DMS 273 (cell line): ENCODE data around the gene NEU2.
A peak's percentile ranks its signal among the peaks of the same experiment; 100 is the strongest.
"Not testable (repeated sequence)": the region's sequence is repeated elsewhere in the genome, so short reads cannot be mapped to it uniquely, and the experiment has no call there.

Experiments used
- DNase-seq: peaks from one replicate; lab custom pipeline; 2025; ENCODE audit not compliant: unreplicated experiment; lab: John Stamatoyannopoulos, UW

The NEU2 gene

DNA sequence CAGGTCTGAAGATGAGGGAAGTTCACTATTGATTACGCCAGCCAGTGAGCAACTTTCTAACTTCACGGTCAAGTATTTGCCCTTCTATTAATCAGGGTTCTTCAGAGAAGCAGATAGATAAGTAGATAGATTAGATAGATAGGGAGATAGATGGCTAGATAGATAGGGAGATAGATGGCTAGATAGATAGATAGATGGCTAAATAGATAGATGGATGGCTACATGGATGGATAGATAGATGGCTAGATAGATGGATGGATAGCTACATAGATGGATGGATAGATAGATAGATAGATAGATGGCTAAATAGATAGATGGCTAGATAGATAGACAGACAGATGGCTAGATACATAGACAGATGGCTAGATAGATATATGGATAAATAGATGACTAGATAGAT lies 22.9 kb downstream of the NEU2 start:
- DNase-seq, result no peak

DNA sequence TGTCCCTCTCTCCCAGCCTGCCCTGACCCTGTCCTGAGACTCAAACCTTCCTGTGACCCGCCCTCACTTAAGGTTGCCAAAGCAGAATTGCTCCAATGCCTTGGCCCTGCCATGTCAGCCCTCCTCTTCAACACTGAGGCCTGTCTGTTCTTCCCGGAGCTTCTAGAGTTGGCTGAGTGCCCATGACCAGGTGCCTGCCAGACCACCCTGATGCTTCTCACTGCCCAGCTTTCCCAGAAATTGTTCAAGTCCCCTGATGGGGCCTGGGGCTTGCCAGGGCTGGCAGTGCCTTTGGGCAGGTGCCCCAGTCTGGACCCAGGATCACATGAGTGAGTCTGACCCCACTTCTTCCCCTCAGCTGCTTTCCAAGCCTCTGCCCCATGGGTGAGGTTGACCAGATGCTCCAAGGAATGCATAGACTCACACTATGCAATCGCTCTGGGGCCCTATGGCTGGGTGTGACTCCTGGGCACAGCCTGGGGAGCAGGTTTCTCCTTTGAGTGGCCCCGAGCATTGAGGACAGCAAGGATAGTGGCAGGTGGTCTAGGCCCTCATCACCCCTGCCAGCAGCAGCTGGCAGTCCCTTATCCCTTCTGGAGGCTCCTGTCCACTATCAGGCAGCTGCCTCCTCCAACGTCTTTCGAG lies 24.6 kb downstream of the NEU2 start:
- no peak for DNase-seq

DNA sequence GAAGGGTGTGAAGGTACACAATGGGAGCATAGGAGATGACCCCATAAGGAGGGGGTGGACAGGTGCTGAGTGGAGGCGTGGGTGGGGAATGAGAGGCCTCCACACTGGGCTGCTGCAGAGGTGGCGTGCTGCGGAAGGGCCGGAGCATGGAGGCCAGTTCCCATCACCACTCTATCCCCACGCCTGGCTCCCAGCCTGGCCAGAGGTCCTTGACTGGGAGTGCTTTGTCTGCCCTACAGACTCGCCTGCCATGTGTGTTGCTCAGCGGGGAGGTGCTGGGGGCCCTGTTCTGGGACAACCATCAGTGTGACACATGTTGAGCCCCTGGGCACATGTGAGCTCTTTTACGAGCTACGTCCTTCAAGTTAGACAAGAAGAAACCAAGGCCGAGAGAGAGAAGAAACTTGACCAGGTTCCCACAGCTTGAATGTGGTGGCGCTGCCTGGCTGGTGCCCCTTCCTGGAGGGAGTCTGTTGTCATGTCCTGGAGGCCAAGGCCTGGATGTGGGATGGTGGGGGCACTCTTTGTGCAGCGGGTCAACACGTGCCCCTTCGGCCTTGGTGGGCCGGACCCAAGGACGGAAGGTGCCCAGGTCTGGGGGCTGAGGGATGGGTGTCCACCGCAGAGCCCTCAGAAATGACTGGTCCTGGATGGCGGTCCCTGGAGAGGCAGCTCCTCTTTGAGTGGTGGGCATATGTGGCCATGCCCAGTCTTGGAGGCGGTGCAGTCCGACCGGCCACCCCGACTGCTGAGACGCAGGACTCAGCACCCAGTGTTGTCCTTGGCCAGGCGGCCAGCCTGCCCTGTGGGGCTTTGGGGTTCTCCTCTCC lies 26.5 kb downstream of the NEU2 start:
- DNase-seq, result no peak

DNA sequence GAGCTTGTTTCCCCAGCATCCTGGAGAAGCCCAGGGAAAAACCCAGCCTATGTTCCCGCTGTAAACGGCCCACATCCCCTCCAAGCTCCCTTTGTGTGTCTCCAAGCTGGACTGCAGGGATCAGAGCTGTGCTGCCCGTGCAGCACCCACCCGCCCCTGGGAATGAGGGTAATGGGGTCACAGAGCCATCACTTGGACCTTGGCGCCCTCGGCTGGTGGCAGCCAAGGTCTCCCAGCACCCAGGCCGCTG lies 27.0 kb downstream of the NEU2 start:
- no peak for DNase-seq

DNA sequence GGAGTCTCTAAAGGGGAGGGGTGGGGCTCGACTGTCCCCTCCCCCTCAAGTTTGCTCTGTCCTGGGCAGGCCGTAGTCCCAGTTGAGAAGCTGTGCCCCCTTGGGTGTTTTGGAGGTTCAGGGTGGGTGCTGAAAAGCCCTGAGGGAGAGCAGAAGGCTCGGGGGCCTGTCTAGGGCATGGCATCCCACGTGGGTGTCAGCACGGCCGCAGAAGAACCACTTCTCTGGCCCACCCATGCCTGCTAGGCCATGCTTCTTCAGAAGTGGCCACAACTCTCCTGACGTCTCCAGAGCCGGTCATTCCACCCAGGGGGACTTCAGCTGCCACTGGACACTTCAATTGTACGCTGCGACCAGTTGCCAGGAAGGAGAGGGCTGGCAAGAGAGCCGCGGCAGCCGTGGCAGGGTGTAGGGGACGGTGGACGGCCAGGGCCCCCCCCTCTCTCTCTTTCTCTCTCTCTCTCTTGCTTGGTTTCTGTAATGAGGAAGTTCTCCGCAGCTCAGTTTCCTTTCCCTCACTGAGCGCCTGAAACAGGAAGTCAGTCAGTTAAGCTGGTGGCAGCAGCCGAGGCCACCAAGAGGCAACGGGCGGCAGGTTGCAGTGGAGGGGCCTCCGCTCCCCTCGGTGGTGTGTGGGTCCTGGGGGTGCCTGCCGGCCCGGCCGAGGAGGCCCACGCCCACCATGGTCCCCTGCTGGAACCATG lies 27.5 kb downstream of the NEU2 start, which contains the start of gene INPP5D:
INPP5D (plus strand) TSS at position 546 of the 704 bp plus-strand sequence; CDS start at position 683, 137 bp downstream.
- no peak for DNase-seq

DNA sequence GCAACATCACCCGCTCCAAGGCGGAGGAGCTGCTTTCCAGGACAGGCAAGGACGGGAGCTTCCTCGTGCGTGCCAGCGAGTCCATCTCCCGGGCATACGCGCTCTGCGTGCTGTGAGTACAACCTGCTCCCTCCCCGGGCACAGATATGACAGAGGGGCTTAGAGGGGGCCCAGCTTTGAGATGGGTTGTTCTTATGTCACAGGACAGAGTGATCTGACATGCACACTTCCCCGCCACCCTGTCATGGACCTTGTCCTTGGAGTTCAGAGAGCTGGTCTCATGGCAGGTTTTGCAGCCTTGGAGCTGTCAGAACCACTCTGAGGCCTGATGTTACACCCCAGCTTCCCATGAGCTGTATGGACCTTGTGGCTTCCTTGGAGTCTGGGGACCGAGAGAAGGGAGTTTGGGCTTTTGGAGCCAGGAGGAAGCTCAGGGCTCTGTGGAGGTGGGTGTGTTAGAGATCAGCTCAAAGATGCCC lies 28.1 kb downstream of the NEU2 start:
- no peak for DNase-seq

DNA sequence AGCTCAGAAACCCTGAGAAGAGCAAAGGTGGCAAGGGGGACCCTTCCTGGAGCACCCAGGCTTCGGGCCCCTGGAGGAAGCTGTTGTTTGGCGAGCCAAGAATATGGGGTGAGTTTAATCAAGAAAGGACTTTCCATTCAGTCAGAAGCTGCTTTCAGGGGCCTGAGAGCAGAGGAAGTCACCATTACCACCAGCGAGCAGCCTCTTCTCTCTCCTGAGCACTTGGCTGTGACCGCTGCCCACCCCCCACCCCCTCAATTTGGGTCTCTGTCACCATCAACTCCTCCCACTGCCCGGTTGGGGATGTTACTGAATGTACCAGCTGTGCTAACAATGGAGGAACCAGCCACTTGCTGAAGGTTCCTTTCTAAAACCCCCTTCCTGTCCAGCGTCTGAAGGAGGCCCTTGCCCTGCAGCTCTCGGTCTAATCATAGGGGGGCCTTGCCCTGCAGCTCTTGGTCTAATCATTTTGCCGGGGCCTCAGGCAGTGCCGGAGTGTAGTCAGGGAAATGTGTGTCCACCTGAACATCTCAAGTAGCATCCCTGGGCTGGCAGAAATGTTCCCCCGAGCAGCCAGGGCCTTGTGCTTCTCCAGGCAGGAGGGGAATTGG lies 28.6 kb downstream of the NEU2 start:
- DNase-seq, result no peak

DNA sequence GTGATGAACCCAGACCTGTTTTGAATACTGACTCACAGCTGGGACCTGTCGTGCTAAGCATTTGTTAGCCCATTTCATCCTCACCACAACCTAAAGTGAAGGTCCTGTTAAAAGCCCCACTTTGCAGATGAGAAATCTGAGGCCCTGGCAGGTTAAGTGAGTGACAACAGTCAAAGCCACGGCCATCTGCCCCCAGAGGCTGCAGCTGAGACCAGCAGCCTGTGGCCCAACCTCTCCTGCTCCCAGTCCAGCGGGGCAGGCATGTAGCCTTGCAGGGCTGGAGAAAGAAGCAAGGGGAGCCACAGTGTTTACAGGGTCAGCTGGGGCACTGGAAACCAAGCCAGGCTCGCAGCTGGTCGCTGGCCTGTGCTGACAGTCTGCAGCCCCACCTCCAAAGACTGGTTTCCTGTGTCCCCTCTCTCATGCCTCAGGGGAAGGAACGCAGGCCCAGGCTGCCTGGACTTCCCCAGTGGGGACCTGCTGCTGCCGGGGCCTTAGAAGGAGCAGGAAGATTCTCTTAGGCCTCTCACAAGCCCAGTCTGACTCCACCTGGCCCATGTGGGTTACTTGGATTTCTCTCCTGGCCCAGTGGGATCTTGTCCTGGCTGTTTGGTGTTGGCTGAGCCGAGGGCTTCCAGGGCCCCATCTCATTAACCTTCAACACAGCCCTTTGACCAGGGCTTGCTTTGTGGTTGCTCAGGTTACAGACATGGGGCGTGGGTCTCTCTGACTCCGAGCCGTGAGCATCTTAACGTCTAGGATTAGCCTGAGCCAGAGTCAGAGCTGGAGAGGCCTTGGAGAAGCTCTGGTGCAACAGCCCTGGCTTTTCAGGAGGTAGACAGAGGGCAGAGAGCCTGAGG lies 29.3 kb downstream of the NEU2 start:
- no peak for DNase-seq

DNA sequence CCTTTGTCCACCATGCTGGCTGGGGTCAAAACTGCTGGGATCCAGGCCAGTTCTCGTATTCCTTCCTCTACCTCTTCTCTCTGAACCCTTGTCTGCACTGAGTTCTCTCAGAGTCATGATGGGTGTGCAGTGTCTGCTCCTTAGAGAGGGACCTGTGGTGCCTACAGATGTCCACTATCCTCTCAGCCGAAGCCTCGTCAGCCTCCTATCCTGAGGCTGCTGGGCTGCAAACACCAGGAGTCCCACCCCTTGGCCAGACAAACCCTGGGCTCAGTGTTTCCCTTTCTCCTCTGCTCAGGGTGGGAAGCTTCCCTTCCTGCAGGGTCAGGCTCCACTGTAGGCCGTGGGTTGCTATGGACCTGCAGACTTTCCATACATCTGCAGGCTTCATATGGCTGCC lies 30.0 kb downstream of the NEU2 start:
- DNase-seq, result no peak

DNA sequence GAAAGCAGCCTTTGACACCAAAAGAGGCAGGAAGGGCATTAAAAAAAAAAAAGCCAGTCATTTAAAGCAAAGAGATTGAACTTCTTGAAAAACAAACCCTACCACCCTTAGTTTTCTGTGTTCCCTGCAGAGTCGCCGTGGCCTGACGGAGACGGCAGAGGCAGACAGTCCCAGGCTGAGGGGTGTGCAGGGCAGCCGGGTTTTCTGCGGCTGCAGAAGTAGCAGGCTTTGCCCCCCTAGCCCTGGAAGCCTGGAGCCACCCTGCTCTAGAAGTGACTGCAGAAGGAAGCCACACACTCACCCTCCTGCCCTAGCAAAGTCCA lies 30.4 kb downstream of the NEU2 start:
- no peak for DNase-seq

DNA sequence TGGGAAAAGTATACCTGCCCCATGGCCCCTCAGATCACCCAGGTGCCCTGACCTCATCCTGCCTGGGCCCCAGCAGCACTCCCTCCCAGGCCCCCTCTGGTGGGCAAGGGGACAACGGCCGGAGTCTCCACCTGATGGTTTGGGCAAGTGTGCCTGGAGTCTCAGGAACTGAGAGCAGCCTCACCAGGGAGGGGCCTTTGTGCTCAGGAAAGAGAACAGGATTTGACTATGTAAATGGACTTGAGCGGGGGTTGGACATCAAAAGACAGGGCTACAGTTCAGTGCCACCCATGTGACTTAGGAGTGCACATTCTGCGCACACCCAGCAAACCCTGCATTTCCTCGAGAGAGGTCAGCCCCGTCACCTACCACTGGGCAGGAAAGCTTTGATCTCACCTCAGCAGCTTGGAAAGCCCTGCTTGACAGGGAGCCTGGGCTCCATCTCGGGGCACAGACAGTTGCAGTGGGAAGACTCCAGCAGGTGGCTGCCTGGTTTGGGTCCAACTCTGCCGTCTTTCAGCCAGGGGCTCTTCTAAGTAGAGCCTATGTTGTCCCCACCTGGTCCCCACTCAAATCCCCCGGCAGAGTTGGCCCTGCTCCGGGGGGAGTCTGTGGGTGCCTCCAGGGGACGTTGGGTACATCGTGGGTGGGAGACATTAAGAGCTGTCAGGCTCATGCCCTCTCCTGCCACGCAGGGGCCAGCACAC lies 30.9 kb downstream of the NEU2 start:
- DNase-seq, result peak; percentile 11

DNA sequence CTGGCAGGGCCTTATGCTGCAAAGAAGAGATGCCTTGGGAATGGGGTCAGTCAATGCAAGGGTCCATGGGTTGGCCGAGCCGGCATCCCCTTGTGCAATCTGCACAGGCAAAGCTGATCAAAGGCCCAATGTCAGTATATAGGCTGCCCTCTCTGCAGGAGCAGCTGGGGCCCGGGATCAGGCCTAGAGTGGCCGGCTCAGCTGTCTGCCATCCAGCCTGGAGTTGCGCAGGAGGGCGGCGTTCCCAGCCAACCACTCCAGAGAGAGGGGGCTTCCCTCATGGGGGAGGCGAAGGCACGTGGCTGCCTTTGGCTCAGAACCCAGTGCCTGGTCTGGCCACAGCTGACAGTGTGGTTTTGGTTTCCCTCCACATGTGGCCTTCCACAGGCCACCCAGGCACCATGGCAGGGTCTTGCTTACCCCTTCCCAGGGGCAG lies 31.5 kb downstream of the NEU2 start:
- no peak for DNase-seq

DNA sequence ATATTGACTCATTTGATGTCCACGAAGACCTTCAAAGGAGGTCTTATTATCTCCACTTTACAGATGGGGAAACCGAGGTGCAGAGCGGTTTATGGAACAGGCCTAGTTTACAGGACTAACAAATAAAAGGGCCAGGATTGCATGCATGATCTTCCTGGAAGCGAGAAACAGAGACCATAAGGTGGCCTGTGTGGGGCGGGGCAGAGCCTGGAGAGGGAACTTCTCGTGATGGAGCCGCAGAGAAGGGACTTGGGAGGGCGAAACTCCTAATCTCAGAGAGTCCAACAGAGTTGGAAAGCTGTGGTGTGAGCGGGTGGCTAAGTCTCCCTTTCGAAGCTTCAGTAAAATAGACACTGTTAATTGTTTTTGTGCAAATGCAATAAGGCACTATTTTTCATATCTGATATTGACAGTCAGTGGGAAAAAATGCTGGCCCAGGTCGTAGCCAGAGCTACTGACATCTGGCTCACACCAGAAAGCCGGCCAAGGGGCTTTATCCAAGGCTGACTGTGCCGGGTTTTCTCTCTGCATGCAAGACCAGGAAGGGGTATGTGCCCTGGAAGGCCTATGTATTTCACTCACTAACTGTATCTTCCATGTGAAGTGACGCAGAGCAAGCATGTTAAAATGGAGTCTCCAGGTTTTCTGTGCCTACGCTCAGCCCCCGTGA lies 32.2 kb downstream of the NEU2 start:
- no peak for DNase-seq

DNA sequence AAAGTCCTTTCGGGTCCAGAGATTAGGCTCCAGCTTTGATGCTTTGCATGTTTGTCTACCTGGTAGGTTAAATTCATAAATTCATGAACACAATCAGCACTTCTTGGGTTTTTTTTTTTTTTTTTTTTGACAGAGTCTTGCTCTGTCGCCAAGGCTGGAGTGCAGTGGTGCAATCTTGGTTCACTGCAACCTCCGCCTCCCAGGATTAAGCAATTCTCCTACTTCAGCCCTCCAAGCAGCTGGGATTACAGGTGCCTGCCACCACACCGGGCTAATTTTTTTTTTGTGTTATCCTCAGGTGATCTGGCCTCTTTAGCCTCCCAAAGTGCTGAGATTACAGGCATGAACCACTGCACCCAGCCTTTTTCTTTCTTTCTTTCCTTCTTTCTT lies 32.7 kb downstream of the NEU2 start:
- not testable (repeated sequence) for DNase-seq

DNA sequence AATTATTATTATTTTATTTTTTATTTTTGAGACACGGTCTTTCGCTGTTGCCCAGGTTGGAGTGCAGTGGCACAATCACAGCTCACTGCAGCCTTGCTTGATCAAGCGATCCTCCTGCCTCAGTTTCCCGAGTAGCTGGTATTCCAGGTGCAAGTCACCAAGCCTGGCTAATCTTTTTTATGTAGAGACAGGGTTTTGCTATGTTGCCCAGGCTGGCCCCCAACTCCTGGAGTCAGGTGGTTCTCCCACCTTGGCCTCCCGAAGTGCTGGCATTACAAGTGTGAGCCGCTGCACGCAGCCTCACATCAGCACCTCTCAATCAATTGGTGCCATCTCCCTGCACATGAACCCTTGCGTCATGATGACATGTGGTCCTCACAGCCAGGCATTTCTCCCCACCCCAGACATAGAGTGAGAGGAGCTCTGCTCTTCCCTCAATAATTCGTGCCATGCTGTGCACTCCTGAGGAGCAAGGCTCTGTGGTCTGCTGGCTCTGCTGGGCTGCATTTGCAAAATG lies 33.5 kb downstream of the NEU2 start:
- no peak for DNase-seq

DNA sequence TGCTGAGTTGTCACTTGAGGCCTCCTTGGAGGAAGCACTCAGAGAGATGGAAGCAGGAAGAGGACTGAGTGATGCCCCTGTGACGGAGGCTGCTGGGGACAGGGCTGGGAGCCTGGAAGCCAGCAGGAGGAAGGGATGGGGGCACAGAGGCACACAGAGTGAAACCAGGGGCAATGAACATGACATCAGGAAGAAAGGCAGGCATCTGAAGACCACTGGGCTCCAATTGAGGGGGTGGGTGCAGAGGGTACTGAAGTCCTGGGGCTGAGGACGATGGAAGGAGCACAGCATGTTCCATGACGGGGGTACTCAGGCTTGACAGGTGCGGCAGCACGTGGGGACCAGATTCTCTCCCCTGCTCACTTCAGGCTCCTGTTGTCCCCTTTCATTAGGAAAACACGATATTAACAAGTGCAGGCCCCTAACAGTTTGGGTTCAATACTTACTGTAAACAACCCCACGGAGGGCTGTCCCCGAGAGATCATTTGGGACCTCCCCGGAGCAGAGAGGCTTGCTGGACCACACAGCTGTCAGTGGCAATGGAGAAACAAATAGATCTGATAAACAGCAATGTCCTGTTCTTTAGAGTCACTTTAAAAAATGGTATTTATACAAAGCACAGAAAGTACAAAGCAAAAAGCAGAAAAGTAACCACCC lies 36.4 kb downstream of the NEU2 start:
- no peak for DNase-seq

DNA sequence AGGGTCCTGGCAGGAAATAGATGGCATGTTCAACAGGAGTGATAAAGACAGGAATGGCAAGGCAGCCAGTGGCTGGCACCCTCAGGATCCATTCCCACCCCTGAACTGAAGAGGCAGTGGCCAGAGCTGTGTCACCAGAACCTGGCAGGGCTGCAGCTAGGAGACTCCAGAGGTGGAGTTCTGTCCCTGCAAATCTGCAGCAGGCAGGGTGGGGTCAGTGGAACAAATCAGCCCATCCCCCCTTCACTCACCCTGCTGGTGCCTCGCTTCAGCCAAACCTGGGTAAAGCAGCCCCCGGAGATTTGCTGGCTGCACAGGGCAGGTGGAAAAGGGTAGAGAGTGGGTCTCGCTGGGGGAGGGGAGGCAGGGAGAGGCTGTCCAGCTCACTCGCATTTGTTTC lies 40.4 kb downstream of the NEU2 start:
- no peak for DNase-seq

DNA sequence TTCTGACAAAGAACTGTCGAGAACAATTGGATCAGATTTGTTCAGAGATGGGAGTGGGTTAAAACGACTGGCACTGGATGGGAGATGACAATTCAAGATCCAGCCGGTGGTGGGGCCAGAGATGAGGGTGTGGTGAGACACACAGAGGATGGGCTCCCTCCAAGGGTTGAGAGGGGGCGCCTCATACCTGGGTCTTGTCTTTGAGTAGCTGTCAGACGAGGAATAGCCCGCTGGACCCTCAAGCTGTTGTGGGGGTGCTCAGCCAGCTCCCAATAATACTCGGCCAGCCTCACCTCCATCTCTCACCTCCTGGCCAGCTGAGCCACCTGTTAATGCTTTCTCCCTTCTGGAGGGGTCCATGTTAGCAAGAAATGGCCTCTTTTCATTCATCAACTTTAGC lies 41.6 kb downstream of the NEU2 start:
- DNase-seq, result no peak
